ENCODE data around the gene FOXJ1.

- no peak for TF ChIP-seq POLR2A (IDR thresholded peaks at IDR 0.05; ENCODE audit: low read depth, low read length)
- no peak for TF ChIP-seq POLR2AphosphoS5 (IDR thresholded peaks at IDR 0.05; ENCODE audit: low read depth, low read length)
- TF ChIP-seq POU2F2 (IDR thresholded peaks at IDR 0.05; ENCODE audit: low read depth, low read length) = no peak
- TF ChIP-seq TAF1 (IDR thresholded peaks at IDR 0.05; ENCODE audit: low read depth, low read length) = no peak
Measured at GRCh38 chr17:76119409-76120371, 21.4 kb downstream of the FOXJ1 start.
